GM21529 (cell line): ENCODE measurements around the gene CARD10.
"Not testable (repeated sequence)": the region's sequence is repeated elsewhere in the genome, so short reads cannot be mapped to it uniquely, and the experiment has no call there.

Experiments
- ATAC-seq: cut with Tn5 transposase; IDR thresholded peaks from one replicate; pipeline ENCODE4 v1.9.1; 2021; ENCODE audit not compliant: unreplicated experiment

The CARD10 gene

GRCh38 chr22:37471727-37472417, 47.3 kb downstream of the CARD10 start:
- ATAC-seq = no peak

GRCh38 chr22:37470087-37470445, 49.1 kb downstream of the CARD10 start:
- no peak for ATAC-seq

GRCh38 chr22:37469416-37470086, 49.7 kb downstream of the CARD10 start:
- no peak for ATAC-seq

- ATAC-seq = not testable (repeated sequence)
Observed at GRCh38 chr22:37468201-37468695, 51.0 kb downstream of the CARD10 start.

- ATAC-seq = no peak
Observed at GRCh38 chr22:37467391-37467955, 51.7 kb downstream of the CARD10 start.

- ATAC-seq = no peak
Observed at GRCh38 chr22:37464181-37464580, 55.0 kb downstream of the CARD10 start.

GRCh38 chr22:37462983-37463382, 56.2 kb downstream of the CARD10 start:
- ATAC-seq = no peak

- ATAC-seq = no peak
Observed at GRCh38 chr22:37462436-37462835, 56.8 kb downstream of the CARD10 start.

- no peak for ATAC-seq
Observed at GRCh38 chr22:37461961-37462360, 57.3 kb downstream of the CARD10 start.

- no peak for ATAC-seq
Observed at GRCh38 chr22:37460684-37461083, 58.5 kb downstream of the CARD10 start.

GRCh38 chr22:37459206-37459605, 60.0 kb downstream of the CARD10 start:
- no peak for ATAC-seq

GRCh38 chr22:37457093-37457893, 61.9 kb downstream of the CARD10 start:
- no peak for ATAC-seq

- ATAC-seq = no peak
Observed at GRCh38 chr22:37456346-37456745, 62.9 kb downstream of the CARD10 start.

GRCh38 chr22:37455896-37456295, 63.3 kb downstream of the CARD10 start:
- ATAC-seq = no peak

- ATAC-seq = no peak
Observed at GRCh38 chr22:37454857-37455686, 64.1 kb downstream of the CARD10 start.

- no peak for ATAC-seq
Observed at GRCh38 chr22:37453696-37454095, 65.5 kb downstream of the CARD10 start.

GRCh38 chr22:37451218-37451617, 68.0 kb downstream of the CARD10 start:
- ATAC-seq = no peak

- no peak for ATAC-seq
Observed at GRCh38 chr22:37449331-37450001, 69.7 kb downstream of the CARD10 start.

- no peak for ATAC-seq
Observed at GRCh38 chr22:37448516-37449127, 70.6 kb downstream of the CARD10 start.

GRCh38 chr22:37445501-37445900, 73.7 kb downstream of the CARD10 start:
- ATAC-seq = no peak
